ENCODE measurements around the gene LGMN. TPM values are rescaled to one million over a fixed set of nuclear protein-coding genes. Genes with fewer than 3 reads are reported as not detected.

LGMN gene
- total and polyA plus RNA-seq, 8 donors: 75.4 to 251 (median 97.1) TPM

GRCh38 chr14:92668276-92668973 lies 80.0 kb downstream of the LGMN start:
- H3K9me3 ChIP-seq: no peaks in the 10 kb centered on the region
- no peak overlapping the region for H3K4me3 ChIP-seq
- TF ChIP-seq CTCF (IDR thresholded peaks at IDR 0.05): no peak
- H3K27me3 ChIP-seq: no peaks in the 10 kb centered on the region
- peaks cover 0 to 52% of the 10 kb centered on the region in 2 donors for H3K4me1 ChIP-seq
- peak in 1 of 4 donors; percentile 18 for DNase-seq
- peaks cover 0 to 64% of the 10 kb centered on the region in 2 donors for H3K36me3 ChIP-seq
- intact Hi-C loops (cut with DNase I): no loop called here
- ATAC-seq: no peak
- no peak overlapping the region for H3K27ac ChIP-seq

GRCh38 chr14:92666251-92666650 lies 82.2 kb downstream of the LGMN start:
- ATAC-seq (no peak), DNase-seq (no peak)
- peaks cover 0 to 64% of the 10 kb centered on the region in 2 donors for H3K4me1 ChIP-seq
- no peaks in the 10 kb centered on the region for H3K27me3 ChIP-seq
- TF ChIP-seq CTCF (IDR thresholded peaks at IDR 0.05): no peak
- intact Hi-C loops (cut with DNase I): no loop called here
- H3K27ac ChIP-seq: peak overlapping the region; percentile 39 to 74
- H3K36me3 ChIP-seq: peaks cover 0 to 65% of the 10 kb centered on the region in 2 donors
- H3K4me3 ChIP-seq: no peak overlapping the region
- no peaks in the 10 kb centered on the region for H3K9me3 ChIP-seq

- intact Hi-C loops (cut with DNase I): no loop called here
- Histone ChIP-seq H3K4me3 (peak overlapping the region in 1 of 2 donors; percentile 6), H3K9me3 (no peaks in the 10 kb centered on the region), H3K4me1 (peaks cover 0 to 64% of the 10 kb centered on the region in 2 donors), H3K27ac (peak overlapping the region; percentile 39 to 74), H3K27me3 (no peaks in the 10 kb centered on the region), H3K36me3 (peaks cover 0 to 66% of the 10 kb centered on the region in 2 donors)
- DNase-seq (no peak), ATAC-seq (peak; percentile 57)
- no peak for TF ChIP-seq CTCF (IDR thresholded peaks at IDR 0.05)
These were observed 82.7 kb downstream of the LGMN start for GRCh38 chr14:92665661-92666110.

- Histone ChIP-seq H3K36me3 (peaks cover 0 to 79% of the 10 kb centered on the region in 2 donors), H3K9me3 (no peaks in the 10 kb centered on the region), H3K27ac (peak overlapping the region in 1 of 2 donors; percentile 14), H3K27me3 (no peaks in the 10 kb centered on the region), H3K4me3 (no peak overlapping the region), H3K4me1 (peaks cover 6 to 68% of the 10 kb centered on the region in 2 donors)
- DNase-seq: no peak
- TF ChIP-seq CTCF (IDR thresholded peaks at IDR 0.05): no peak
- intact Hi-C loops (cut with DNase I): no loop called here
- no peak for ATAC-seq
These were observed 85.4 kb downstream of the LGMN start for GRCh38 chr14:92663049-92663448.

GRCh38 chr14:92660571-92660970 lies 87.9 kb downstream of the LGMN start:
- DNase-seq (no peak), ATAC-seq (no peak)
- no peak for TF ChIP-seq CTCF (IDR thresholded peaks at IDR 0.05)
- peaks cover 6 to 85% of the 10 kb centered on the region in 2 donors for H3K4me1 ChIP-seq
- peak overlapping the region; percentile 48 to 87 for H3K27ac ChIP-seq
- H3K9me3 ChIP-seq: no peaks in the 10 kb centered on the region
- intact Hi-C loops (cut with DNase I): no loop called here
- no peak overlapping the region for H3K4me3 ChIP-seq
- H3K36me3 ChIP-seq: peaks cover 0 to 57% of the 10 kb centered on the region in 2 donors
- no peaks in the 10 kb centered on the region for H3K27me3 ChIP-seq
